Activated T-helper 1 cell treated with anti-CD3 and anti-CD28 coated beads, Interleukin-12 subunit alpha, Interleukin-12 subunit beta, Interleukin-2, Interleukin-4 antibody, amounts not matched to agents 30 ng/mL and 10 ng/mL and 1 ng/mL, durations not matched to agents 14 hours and 24 hours and 36 hours (primary cell): Measurements from ENCODE around the gene ALDH9A1. TPM values are rescaled to one million over a fixed set of nuclear protein-coding genes. Genes with fewer than 3 reads are reported as not detected.
"Not testable (repeated sequence)": the region's sequence is repeated elsewhere in the genome, so short reads cannot be mapped to it uniquely, and the experiment has no call there.

Experiments used
- DNase-seq: peaks from one replicate; pipeline ENCODE4 v3.0.0; 2021; ENCODE audit warnings: low spot score
- H3K27ac Mint-ChIP-seq: one replicate; pipeline ENCODE4 v1.8.0; 2021; ENCODE audit warnings: mild to moderate bottlenecking, mixed read lengths
- H3K27me3 Mint-ChIP-seq: one replicate; pipeline ENCODE4 v1.8.0; 2022; ENCODE audit warnings: mild to moderate bottlenecking, moderate library complexity, mixed read lengths; ENCODE audit not compliant: insufficient read depth
- H3K36me3 Mint-ChIP-seq: one replicate; pipeline ENCODE4 v1.8.0; 2021; ENCODE audit warnings: low read depth, mixed read lengths
- H3K4me1 Mint-ChIP-seq: one replicate; pipeline ENCODE4 v1.8.0; 2021; ENCODE audit warnings: low read depth, mixed read lengths
- H3K4me3 Mint-ChIP-seq: one replicate; pipeline ENCODE4 v1.8.0; 2021; ENCODE audit warnings: mild to moderate bottlenecking, moderate library complexity, mixed read lengths
- H3K9me3 Mint-ChIP-seq: one replicate; pipeline ENCODE4 v1.8.0; 2021; ENCODE audit warnings: mixed read lengths
- intact Hi-C: fragments of 100-400 bp; cut with micrococcal nuclease; formaldehyde crosslinking; loops from one replicate; pipeline ENCODE4 v1.15.1; 2024
- total RNA-seq: library from RNA; stranded (reverse); gene quantifications from 2 replicates; pipeline ENCODE4 v1.2.3, GENCODE V29; 2022

Gene ALDH9A1
- total RNA-seq, 1 donor from 2014 or later = 41.7 TPM

DNA sequence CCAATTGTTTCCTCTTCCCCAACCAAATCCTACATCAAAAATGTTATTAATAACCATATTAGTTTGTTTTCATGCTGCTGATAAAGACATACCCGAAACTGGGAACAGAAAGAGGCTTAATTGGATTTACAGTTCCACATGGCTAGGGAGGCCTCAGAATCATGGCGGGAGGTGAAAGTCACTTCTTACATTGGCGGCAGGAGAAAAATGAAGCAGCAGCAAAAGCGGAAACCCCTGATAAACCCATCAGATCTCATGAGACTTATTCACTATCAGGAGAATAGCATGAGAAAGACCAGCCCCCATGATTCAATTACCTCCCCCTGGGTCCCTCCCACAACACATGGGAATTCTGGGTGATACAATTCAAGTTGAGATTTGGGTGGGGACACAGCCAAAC, 17.6 kb downstream of the ALDH9A1 start:
- peaks cover 29% of the 10 kb centered on the region for H3K4me1 Mint-ChIP-seq
- H3K27me3 Mint-ChIP-seq, H3K27ac Mint-ChIP-seq, DNase-seq, intact Hi-C loops, H3K4me3 Mint-ChIP-seq, H3K9me3 Mint-ChIP-seq: not testable (repeated sequence)
- H3K36me3 Mint-ChIP-seq = peaks cover 65% of the 10 kb centered on the region

DNA sequence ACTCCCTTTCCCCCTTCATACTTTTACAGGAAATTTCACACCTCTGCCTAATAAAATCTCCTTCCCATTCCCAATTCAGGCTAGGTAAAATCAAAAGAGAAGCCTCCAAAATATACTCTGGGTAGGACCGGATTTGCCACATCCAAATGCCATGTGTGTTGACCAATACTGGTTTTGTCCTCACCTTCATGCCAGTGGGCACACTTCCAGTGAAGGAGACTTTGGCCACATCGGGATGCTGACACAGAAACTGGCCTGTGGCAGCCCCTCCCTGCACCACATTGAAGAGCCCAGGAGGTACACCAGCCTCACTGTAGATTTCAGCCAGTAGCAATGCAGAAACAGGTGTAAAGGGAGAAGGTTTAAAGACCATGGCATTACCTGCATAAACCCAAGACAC, 18.1 kb downstream of the ALDH9A1 start:
- Mint-ChIP-seq H3K9me3 (no peaks in the 10 kb centered on the region), H3K4me1 (peaks cover 32% of the 10 kb centered on the region), H3K27ac (no peak overlapping the region), H3K27me3 (no peaks in the 10 kb centered on the region), H3K36me3 (peaks cover 66% of the 10 kb centered on the region), H3K4me3 (no peak overlapping the region)
- intact Hi-C loops = no loop called here
- no peak for DNase-seq

DNA sequence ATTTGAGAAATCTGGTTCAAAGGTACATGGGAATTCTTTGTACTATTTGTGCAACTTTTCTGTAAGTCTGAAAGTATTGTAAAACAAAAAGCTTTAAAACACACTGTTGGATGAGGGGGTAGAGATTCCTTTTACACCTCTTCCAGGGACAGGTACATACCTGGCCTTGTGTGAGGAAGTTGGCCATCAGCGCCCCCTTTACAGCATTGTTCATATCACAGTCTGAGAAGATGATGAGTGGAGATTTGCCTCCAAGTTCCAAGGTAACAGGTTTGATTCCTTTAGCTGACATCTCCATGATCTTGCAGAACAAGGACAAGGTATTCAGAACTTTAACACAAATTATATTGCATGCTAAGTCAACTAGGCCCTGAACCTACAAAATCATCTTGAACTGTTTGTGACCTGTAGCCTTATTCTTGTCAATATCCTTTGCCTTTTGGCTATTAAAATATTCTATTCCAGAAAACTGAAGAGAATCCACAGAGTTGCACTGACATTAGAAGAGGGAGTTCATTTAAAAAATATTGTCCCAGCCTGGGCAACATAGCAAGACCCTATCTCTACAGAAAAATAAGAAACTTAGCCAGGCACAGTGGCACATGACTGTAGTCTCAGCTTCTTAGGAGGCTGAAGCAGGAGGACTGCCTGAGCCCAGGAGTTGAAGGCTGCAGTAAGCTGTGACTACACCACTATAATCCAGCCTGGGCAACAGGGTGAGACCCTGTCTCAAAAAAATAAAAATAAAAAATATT, 18.9 kb downstream of the ALDH9A1 start:
- Mint-ChIP-seq H3K4me3 (no peak overlapping the region), H3K27ac (no peak overlapping the region)
- intact Hi-C loops = no loop called here

DNA sequence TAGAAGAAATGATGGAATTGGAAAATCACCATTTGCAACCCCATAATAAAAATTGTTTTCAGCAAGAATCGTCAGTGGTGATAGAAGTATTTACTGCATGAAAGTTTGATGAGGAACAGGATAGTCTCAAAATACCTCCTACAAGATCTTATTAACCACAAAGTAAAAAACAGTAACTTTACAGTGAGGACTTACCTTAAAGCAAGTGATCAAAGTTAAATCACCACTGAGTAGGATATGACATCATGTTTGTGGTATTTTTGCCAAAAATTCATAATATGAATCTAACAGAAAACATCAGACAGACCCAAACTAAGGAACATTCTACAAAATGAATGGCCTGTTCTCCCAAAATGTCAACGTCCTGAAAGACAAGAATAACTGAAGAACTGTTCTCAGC, 19.9 kb downstream of the ALDH9A1 start:
- H3K36me3 Mint-ChIP-seq = peaks cover 56% of the 10 kb centered on the region
- H3K9me3 Mint-ChIP-seq = no peaks in the 10 kb centered on the region
- H3K27ac Mint-ChIP-seq = no peak overlapping the region
- H3K4me1 Mint-ChIP-seq = peaks cover 21% of the 10 kb centered on the region
- no peaks in the 10 kb centered on the region for H3K27me3 Mint-ChIP-seq
- no peak for DNase-seq
- no peak overlapping the region for H3K4me3 Mint-ChIP-seq
- intact Hi-C loops = no loop called here

More for the DNA sequence above, 18.9 kb downstream of the ALDH9A1 start:
- DNase-seq = no peak
- Mint-ChIP-seq H3K9me3 (no peaks in the 10 kb centered on the region), H3K36me3 (peaks cover 62% of the 10 kb centered on the region), H3K27me3 (no peaks in the 10 kb centered on the region), H3K4me1 (peaks cover 27% of the 10 kb centered on the region)

DNA sequence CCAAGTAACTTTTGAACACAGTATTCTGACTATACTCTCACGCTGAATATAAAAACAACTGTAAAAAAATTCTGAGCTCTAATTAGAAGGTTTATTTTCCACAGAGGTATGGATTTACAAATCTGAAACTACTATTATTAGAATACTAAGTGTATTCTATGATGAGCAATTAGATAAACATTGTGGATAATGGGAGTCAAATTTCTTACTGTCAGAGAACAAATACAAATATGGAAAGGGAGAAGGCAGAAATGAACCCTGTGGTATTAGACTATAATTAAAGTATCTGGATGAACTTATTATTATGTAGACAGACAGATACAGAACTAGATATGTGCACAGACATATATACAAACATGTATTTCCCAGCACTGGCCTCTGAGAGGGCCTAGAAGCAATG, 22.6 kb downstream of the ALDH9A1 start:
- intact Hi-C loops = no loop called here
- DNase-seq = no peak
- Mint-ChIP-seq H3K27me3 (no peaks in the 10 kb centered on the region), H3K4me1 (peaks cover 21% of the 10 kb centered on the region), H3K9me3 (no peaks in the 10 kb centered on the region), H3K36me3 (peaks cover 51% of the 10 kb centered on the region), H3K4me3 (no peak overlapping the region), H3K27ac (no peak overlapping the region)

DNA sequence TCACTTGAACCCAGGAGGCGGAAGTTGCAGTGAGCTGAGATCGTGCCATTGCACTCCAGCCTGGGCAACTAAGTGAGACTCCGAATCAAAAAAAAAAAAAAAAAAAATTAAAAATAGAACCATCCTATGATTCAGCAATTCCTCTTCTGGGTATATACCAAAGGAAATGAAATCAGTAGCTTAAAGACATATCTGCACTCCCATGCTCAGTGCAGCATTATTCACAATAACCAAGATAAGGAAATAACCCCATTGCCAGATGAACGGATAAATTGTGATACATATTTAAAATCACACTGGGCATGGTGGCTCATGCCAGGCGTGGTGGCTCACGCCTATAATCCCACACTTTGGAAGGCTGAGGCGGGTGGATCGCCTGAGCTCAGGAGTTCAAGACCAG, 23.8 kb downstream of the ALDH9A1 start:
- no peak overlapping the region for H3K4me3 Mint-ChIP-seq
- H3K36me3 Mint-ChIP-seq = peaks cover 50% of the 10 kb centered on the region
- intact Hi-C loops = no loop called here

DNA sequence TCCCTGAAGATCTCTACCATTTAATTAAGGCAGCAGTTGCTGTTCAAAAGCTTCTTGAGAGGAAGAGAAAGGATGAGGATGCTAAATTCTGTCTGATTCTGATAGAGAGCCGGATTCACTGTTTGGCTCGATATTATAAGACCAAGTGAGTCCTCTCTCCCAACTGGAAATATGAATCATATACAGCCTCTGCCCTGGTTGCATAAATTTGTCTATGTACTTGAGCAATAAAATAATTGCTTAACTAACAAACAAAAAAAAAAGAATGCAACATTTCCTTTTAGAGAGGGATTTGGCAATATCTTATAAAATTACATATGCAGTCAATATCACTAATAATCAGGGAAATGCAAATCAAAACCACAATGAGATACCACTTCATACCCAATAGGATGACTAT, 26.8 kb downstream of the ALDH9A1 start:
- Mint-ChIP-seq H3K27ac (no peak overlapping the region), H3K36me3 (peaks cover 56% of the 10 kb centered on the region), H3K9me3 (no peaks in the 10 kb centered on the region), H3K4me3 (no peak overlapping the region), H3K27me3 (no peaks in the 10 kb centered on the region), H3K4me1 (peaks cover 7% of the 10 kb centered on the region)
- no peak for DNase-seq
- intact Hi-C loops = no loop called here

More for the DNA sequence above, 23.8 kb downstream of the ALDH9A1 start:
- no peaks in the 10 kb centered on the region for H3K9me3 Mint-ChIP-seq
- no peaks in the 10 kb centered on the region for H3K27me3 Mint-ChIP-seq
- DNase-seq = no peak
- H3K27ac Mint-ChIP-seq = no peak overlapping the region
- H3K4me1 Mint-ChIP-seq = peaks cover 21% of the 10 kb centered on the region

DNA sequence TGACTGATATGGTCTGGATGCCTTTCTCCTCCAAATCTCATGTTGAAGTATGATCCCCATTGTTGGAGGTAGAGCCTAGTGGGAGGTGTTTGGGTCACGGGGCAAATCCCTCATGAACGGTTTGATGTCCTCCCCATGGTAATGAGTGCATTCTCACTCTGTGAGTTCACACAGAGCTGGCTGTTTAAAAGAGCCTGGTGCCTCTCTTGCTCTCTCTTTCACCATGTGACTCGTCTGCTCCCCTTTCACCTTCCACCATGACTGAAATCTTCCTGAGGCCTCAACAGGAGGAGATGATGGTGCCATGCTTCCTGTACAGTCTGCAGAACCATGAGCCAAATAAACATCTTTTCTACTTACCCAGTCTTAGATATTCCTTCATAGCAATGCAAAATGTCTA, 30.2 kb downstream of the ALDH9A1 start:
- Mint-ChIP-seq H3K27ac (no peak overlapping the region), H3K36me3 (peaks cover 64% of the 10 kb centered on the region), H3K9me3 (no peaks in the 10 kb centered on the region), H3K4me1 (peaks cover 13% of the 10 kb centered on the region), H3K27me3 (no peaks in the 10 kb centered on the region), H3K4me3 (no peak overlapping the region)
- intact Hi-C loops = no loop called here
- no peak for DNase-seq

DNA sequence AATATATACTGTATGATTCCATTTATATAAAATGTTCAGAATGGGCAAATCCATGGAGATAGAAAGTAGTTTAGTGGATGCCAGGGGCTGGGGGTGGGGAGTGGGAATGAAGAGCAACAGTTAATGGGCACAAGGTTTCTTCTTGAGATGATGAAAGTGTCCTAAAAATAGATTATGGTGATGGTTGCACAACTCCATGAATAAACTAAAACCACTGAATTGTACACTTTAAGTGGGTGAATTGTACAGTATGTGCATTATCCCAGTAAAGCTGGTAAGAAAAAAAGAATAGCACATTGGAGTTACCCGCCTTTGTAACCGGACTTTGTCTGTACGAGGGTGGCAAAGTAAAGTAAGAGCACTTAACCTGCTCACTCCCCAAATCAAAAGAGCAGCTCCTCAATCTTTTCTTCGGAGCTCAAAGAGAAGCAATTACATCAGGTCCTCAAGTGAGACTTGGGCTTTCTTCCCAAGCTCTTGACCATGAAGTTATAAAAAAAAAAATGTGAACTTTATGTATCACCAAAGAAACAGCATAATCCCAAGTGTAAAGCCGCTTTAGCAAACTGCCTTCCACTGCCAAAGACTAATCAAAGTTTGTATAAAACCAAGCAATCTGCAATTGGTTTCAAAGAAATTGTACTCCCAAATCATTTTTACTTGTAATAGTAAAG, 32.1 kb downstream of the ALDH9A1 start:
- intact Hi-C loops = no loop called here
- Mint-ChIP-seq H3K27me3 (no peaks in the 10 kb centered on the region), H3K9me3 (no peaks in the 10 kb centered on the region), H3K4me3 (no peak overlapping the region), H3K4me1 (peaks cover 13% of the 10 kb centered on the region), H3K27ac (no peak overlapping the region), H3K36me3 (peaks cover 65% of the 10 kb centered on the region)
- DNase-seq = no peak

DNA sequence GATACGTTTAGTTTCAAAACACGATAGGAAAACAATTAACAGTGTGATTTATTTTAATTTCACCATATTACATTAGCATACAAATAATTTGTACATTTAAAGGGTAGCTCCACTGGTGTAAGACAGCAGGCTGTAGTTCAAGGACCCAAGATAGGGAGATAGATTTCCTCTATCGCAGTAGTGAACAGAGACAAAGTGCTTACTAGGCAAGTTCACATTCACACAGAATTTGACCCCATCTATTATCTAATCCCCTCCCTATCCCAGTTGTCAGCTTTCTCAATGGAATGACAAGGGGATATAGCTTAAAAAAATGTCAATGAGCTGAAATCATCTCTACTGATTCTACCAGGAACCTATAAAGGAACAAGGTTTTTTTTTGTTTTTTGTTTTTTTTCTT, 36.2 kb downstream of the ALDH9A1 start:
- no peak for DNase-seq
- Mint-ChIP-seq H3K27me3 (no peaks in the 10 kb centered on the region), H3K4me1 (peaks cover 13% of the 10 kb centered on the region), H3K27ac (no peak overlapping the region), H3K9me3 (no peaks in the 10 kb centered on the region), H3K4me3 (no peak overlapping the region), H3K36me3 (peaks cover 49% of the 10 kb centered on the region)
- intact Hi-C loops = no loop called here

DNA sequence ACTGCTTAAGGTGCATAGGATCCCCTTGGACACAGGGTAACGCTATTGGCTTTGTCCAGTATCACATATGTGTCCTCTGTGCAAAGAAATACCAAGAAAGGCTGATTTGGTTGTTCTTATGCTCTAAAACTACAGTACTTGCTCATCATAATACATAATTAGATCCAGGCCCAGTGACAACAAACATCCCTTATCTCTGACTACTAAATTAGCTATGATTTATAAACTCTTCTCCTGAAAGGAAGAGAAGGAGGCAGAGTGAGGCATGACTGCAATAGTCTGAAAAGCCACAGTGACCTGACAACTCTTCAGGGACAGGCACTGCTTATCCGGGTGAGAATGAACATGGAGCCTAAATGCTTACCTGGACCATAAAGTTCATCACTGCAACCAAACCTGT, 36.7 kb downstream of the ALDH9A1 start:
- intact Hi-C loops = no loop called here
- DNase-seq = no peak
- H3K27me3 Mint-ChIP-seq = no peaks in the 10 kb centered on the region
- peaks cover 13% of the 10 kb centered on the region for H3K4me1 Mint-ChIP-seq
- no peaks in the 10 kb centered on the region for H3K9me3 Mint-ChIP-seq
- H3K4me3 Mint-ChIP-seq = no peak overlapping the region
- peaks cover 46% of the 10 kb centered on the region for H3K36me3 Mint-ChIP-seq
- H3K27ac Mint-ChIP-seq = no peak overlapping the region

DNA sequence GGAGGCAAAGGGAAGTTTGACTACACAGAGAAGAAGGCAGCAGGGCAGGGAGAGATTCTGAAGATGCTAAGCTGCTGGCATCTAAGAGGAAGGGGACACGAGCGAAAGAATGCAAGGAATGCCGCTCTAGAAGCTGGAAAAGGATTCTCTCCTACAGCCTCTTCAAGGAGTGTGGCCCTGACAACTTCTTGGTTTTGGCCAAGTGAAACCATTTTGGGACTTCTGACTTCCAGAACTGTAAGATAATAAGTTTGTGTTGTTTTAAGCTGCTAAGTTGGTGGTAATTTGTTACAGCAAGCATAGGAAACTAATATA, 38.8 kb downstream of the ALDH9A1 start:
- Mint-ChIP-seq H3K4me1 (no peaks in the 10 kb centered on the region), H3K36me3 (peaks cover 38% of the 10 kb centered on the region), H3K4me3 (no peak overlapping the region), H3K27me3 (no peaks in the 10 kb centered on the region), H3K9me3 (no peaks in the 10 kb centered on the region), H3K27ac (no peak overlapping the region)
- intact Hi-C loops = no loop called here
- DNase-seq = no peak

DNA sequence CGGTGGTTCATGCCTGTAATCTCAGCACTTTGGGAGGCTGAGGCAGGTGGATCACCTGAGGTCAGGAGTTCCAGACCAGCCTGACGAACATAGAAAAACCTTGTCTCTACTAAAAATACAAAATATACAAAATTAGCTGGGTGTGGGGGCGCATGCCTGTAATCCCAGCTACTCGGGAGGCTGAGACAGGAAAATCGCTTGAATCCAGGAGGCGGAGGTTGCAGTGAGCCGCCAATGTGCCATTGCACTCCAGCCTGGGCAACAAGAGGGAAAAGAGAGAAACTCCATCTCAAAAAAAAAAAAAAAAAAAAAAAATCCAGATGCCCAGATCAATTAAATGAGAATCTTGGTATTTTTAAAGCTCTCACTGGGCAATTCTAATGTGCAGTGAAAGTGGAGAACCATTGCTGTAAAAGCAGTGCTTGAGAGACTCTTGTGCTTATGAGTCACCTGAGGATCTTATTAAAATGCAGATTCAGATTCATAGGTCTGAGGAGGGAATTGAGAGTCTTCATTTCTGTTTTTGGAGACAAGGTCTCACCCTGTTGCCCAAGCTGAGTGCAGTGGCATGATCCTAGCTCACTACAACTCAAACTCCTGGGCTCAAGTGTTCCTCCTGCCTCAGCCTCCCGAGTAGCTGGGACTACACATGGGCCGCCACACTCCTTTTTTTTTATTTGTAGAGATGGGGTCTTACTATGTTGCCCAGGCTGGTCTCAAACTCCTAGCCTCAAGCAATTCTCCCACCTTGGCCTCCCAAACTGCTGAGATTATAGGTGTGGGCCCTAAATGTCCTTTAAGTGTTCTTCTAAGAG, 39.4 kb downstream of the ALDH9A1 start:
- intact Hi-C loops, H3K27ac Mint-ChIP-seq, H3K27me3 Mint-ChIP-seq, H3K4me1 Mint-ChIP-seq, DNase-seq, H3K4me3 Mint-ChIP-seq, H3K9me3 Mint-ChIP-seq: not testable (repeated sequence)
- peaks cover 40% of the 10 kb centered on the region for H3K36me3 Mint-ChIP-seq
